CD4-positive, alpha-beta T cell treated with Interleukin-12 subunit alpha and Interleukin-12 subunit beta, for 1 hour (primary cell): Measurements from ENCODE around the gene FTHL17.

ENCODE experiments used
- DNase-seq: peaks from one replicate; pipeline ENCODE4 v3.0.0-alpha.2; 2020

Gene FTHL17

GRCh38 chrX:31071725-31072124 lies at the start of gene FTHL17:
Gene FTHL17 (minus strand): TSS chrX:31072041. CDS start chrX:31071953, 88 bp downstream.
- no peak for DNase-seq

- DNase-seq, result no peak
Observed at GRCh38 chrX:31117266-31117665, 45.4 kb upstream of the FTHL17 start.

GRCh38 chrX:31115398-31115797 lies 43.6 kb upstream of the FTHL17 start:
- no peak for DNase-seq

DNA sequence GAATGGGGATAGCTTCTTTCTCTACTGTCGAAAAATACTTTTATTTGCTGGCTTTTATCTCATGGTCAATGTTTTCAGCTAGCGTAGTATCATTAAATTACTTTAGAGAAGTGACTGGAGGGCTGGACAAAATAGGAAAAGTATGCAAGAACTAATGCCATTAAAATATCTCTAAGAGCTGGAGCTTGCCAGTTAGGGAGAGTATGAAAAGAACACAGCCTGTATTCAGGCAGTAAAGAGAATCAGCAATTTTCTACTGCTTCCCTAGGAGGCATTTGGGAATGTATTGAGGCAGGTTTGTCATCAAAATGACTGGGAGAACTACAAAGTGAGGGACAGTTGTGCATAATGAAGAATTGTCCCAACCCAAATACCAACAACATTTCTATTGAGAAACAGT lies 43.0 kb upstream of the FTHL17 start:
- DNase-seq, result no peak

GRCh38 chrX:31112226-31112999 lies 40.6 kb upstream of the FTHL17 start:
- no peak for DNase-seq

GRCh38 chrX:31110657-31111056 lies 38.8 kb upstream of the FTHL17 start:
- no peak for DNase-seq

DNA sequence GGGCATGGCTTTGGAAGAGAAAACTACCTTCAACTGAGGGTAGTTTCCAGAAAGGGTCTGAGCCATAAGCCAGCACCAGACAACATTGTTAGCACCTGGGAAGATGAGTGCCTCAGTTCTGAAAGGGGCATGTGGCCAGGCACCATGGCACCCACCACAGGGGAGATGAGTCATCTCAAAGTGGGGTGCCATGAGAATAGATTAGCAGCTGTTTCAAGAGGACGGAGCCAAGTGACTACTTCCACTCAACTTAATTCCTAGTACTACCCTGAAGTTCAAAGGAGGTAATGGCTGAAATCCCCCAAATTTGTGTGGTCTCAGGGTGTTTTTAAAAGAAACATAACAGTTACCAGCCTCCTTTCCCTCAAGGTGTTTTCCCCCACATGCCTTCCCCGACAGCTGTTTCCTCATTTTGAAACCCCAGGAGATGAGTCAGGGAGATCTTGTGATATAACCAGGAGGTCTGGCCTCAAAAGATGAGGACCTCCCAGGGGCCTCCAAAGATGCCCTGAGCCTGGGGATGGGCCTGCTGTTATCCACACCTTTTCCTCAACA lies 27.8 kb upstream of the FTHL17 start:
- no peak for DNase-seq

DNA sequence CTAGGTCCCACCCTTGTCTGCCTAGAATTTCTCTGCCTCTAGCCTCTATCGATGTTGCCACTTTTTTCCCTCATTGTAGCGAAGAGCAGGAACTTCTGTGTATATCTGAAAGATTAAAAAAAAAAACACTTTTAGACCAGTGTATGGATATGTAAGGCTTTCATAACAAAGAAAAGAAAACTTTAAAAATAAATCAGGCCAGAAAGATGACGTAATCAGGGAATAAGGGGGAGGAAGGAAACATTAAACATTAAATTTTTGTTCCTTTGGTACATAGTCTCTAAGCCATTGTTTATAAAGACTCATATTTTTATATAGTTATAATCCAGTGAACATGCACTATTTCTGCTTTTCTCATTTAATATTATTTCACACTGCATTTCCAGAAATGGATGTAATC lies 26.2 kb upstream of the FTHL17 start:
- no peak for DNase-seq

DNA sequence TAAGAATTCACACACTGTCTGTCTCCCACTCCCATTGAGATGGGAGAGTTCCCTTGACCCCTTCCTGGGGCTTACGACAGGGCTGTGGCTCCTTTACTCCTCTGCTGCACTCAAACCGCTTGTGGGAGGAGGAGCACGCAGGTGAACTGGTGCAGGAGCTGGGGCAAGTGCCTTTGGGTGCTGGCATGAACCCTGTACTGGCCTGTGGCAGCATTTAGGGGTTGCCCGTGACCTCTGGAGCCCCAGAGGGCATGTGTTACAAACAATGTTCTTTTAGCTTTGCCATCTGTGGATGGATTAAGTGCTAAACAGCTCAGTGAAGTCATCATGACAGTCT lies 21.8 kb upstream of the FTHL17 start:
- no peak for DNase-seq

- DNase-seq, result no peak
Observed at GRCh38 chrX:31092970-31093638, 21.3 kb upstream of the FTHL17 start.

GRCh38 chrX:31092476-31092875 lies 20.6 kb upstream of the FTHL17 start:
- DNase-seq, result no peak

DNA sequence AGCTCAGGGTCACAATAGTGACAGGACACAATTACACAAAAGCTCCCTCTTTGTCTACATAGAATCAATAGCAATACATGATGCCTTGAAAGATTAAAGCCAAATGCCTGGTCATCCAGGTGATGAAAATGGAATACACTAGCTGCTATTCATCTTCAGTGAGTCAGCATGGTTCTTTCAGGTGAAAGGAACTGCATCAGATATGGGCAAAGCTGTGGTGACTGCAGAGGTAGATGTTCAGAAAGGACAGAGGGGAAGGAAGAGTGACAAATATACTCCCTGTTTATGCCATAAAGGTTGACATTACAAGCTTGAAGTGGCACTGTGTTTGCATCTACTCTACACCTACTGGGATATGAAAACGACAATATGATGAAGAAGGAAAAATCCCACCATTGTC lies 20.0 kb upstream of the FTHL17 start:
- DNase-seq, result no peak

DNA sequence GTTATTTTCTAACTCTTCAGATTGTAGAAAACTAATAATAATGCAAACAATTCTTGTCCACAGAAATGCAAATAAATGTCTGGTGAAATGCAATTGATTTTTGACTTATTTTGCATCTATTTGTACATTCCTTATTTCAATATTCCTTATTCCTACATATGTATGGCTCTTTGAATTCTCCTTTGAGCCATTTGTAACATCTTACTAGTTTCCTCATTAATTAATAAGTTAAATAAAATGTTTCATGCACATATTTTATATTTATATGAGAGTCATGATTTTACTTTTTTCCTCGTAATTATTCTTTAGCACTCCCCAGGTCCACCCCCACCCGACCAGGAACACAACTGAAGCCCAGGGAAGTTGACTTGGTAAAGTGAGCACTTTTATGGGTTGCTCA lies 2.7 kb upstream of the FTHL17 start:
- no peak for DNase-seq

GRCh38 chrX:31071262-31071661 lies 579 bp downstream of the FTHL17 start:
- DNase-seq, result no peak

GRCh38 chrX:31070057-31070468 lies 1.8 kb downstream of the FTHL17 start:
- no peak for DNase-seq

GRCh38 chrX:31063114-31063513 lies 8.7 kb downstream of the FTHL17 start:
- DNase-seq, result no peak

DNA sequence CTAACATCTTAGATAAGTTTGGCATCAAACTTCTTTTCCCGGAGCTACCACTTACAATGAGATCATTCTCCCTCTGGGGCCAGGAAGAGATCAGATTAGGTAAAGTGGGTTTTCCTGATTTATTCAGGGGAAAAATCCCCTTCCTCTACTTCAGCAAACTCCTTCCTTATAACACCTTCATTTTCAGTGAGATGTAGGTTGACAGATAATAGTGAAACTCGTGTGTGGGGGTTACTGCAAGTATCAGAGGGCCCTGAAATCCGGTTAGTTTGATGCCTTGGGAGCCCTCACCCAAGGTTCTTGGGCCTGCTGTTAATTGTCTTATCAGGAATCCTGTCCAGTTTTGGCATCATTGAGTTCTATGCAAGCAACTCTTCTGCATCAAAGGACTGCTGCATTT lies 10.8 kb downstream of the FTHL17 start:
- no peak for DNase-seq

- DNase-seq, result no peak
Observed at GRCh38 chrX:31060016-31060415, 11.8 kb downstream of the FTHL17 start.

DNA sequence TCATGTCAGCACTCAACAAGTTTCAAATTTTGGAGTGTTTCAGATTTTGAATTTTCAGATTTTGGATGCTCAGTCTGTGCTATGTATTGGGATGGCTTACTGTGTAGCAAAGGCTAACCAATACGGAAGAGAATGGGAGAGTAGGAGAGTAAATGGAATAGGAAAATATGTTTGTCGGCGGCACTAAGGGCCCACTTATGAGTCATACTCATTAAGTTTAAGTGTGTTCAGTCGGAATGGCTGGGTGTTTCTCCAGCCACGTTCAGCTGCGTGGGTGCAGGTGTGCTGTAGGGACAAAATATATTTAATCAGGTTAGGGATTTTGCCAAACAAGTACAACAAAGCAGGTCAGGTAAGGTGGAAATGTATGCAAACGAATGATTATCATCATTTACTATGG lies 13.6 kb downstream of the FTHL17 start:
- DNase-seq, result no peak

DNA sequence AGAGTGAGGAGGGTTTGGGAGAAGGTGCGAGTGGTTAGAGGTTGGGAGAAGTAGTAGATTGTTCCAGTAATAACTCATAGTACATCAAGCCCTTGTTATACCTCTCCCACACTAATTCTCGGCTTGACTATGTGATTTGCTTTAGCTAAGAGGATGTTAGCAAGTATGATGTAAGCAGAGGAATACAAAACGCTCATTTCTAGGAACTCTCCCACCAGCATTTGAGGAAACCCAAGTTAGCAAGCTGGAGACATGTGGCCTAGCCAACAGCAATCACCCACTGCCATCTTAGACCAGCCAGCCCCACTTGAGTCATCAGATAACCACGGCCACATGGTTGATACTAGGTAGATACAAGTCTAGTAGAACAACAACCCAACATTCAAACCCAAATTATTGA lies 14.2 kb downstream of the FTHL17 start:
- no peak for DNase-seq

- DNase-seq, result no peak
Observed at GRCh38 chrX:31057291-31057690, 14.6 kb downstream of the FTHL17 start.

DNA sequence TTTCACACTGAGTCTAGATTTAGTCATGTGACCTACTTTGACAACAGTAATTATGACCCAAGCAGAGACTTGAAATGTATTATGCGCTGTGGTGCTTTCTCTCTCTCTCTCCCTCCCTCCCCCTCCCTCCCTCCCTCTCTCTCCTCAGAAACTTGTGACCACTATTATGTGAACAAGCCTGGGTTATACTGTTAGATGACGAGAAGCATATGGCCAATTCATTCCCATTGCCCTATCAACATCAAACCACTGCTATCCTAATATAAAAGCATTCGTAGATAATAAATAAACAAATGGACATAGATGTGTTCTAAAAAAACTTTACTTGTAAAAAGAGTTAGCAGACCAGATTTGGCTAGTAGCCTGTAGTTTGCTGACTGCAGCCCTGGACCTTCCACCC lies 18.2 kb downstream of the FTHL17 start:
- DNase-seq, result no peak

DNA sequence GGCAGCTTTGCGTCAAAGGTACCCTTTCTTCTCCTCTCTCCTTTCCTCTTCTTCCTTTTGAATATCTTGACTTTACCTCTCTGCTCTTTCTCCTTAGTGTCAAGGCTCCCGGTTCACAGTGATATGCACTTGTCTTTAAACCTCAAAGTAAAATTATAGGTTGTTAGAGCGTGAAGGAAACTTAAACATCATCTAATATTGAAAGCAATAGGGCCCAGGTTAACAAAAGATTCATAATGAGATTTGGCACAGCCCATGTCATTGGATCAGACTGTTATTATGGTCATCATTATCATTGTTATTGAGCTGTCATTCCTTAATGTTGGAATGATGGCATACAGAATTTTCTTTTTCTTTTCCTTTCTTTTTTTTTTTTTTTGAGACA lies 32.5 kb downstream of the FTHL17 start:
- no peak for DNase-seq

DNA sequence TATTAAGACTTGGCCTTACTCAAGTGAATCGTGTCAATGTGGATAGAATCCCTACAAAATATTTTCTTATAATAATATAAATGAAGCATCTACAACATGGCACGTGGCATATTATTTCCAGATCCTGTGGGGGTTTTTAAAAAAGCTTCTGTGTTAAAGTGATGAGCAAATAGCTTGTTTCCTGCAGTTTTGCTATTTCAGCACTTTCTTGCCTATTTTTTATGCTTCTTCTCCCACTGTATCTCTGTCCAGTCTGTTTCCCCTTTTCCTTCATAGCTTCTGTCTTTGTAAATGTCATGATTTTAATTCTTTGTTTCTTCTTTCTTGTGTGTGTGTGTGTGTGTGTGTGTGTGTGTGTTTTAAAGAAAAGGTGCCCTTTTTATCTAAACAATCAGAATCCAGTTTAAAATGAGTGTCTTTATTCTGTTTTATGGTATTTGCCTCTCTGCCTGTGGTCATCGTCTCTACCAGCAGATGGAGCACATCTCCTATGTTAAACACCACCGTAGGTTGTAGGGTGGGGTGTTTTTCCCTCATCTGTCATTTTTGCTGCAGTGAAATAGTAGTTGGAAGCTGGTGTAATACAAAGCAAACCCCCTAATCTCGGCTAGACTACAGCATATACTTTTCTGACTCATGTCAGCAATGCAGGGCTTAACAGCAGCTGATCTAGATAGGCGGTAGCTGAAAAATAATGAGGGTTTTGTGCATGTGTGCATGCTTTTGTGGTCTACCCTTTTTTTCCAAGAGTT lies 33.1 kb downstream of the FTHL17 start:
- DNase-seq, result peak; percentile 10
